Ectodermal cell (in vitro differentiated cells): ENCODE measurements around the gene LRR1.
"Not testable (repeated sequence)": the region's sequence is repeated elsewhere in the genome, so short reads cannot be mapped to it uniquely, and the experiment has no call there.

Source experiments
- H3K27ac ChIP-seq: 2 replicates; pipeline ENCODE4 v1.7.0; 2013; ENCODE audit warnings: mild to moderate bottlenecking, low read depth, low read length; ENCODE audit not compliant: insufficient read depth, poor library complexity, severe bottlenecking
- H3K27me3 ChIP-seq: 2 replicates; pipeline ENCODE4 v1.7.0; 2013; ENCODE audit warnings: mild to moderate bottlenecking, low read length; ENCODE audit not compliant: insufficient read depth, control insufficient read depth, poor library complexity, severe bottlenecking
- H3K36me3 ChIP-seq: one replicate; pipeline ENCODE4 v1.7.0; 2013; ENCODE audit warnings: low read length; ENCODE audit not compliant: control insufficient read depth, insufficient read depth
- H3K4me1 ChIP-seq: one replicate; pipeline ENCODE4 v1.7.0; 2013; ENCODE audit warnings: low read length; ENCODE audit not compliant: control insufficient read depth, insufficient read depth
- H3K4me3 ChIP-seq: 2 replicates; pipeline ENCODE4 v1.7.0; 2013; ENCODE audit warnings: low read depth, low read length, control low read depth; ENCODE audit not compliant: insufficient read depth
- H3K9me3 ChIP-seq: 2 replicates; pipeline ENCODE4 v1.7.0; 2013; ENCODE audit warnings: mild to moderate bottlenecking, low read length, moderate library complexity; ENCODE audit not compliant: control insufficient read depth
- WGBS, 2 experiments: methylation state at CpG; one replicate each; pipeline ENCODE4 v1.1.7; 2013; ENCODE audit warnings: missing lambda C conversion rate in 2 of 2; 5-methylcytosine and 5-hydroxymethylcytosine counted together

Gene LRR1

DNA sequence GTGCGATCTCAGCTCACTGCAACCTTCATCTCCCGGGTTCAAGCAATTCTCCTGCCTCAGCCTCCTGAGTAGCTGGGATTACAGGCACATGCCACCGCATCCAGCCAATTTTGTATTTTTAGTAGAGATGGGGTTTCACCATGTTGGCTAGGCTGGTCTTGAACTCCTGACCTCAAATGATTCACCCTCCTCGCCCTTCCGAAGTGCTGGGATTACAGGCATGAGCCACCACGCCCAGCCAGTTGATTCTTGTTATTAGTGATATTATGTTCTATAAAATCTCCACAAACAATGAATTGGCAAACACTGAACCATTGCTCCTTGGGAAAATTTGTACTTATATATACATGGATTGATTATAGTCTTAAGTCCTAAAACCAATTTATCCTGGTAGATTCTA, 58.8 kb downstream of the LRR1 start:
- H3K4me1 ChIP-seq, H3K36me3 ChIP-seq, H3K27me3 ChIP-seq, H3K4me3 ChIP-seq, H3K9me3 ChIP-seq, H3K27ac ChIP-seq: not testable (repeated sequence)
- WGBS, 2 experiments = 90 to 97% methylated on average over 5 to 6 of the region's 6 CpGs

- Histone ChIP-seq H3K36me3 (no peaks in the 10 kb centered on the region), H3K27me3 (no peaks in the 10 kb centered on the region), H3K9me3 (no peaks in the 10 kb centered on the region), H3K27ac (no peak overlapping the region), H3K4me1 (no peaks in the 10 kb centered on the region), H3K4me3 (no peak overlapping the region)
- 80 to 93% methylated on average over 1 of the region's 2 CpGs for WGBS, 2 experiments
These were observed 61.1 kb downstream of the LRR1 start for GRCh38 chr14:49659526-49660455.
